SU-DHL-6 (cell line): Measurements from ENCODE around the gene AMOTL1.

Experiments
- CTCF ChIP-seq: fragments of 200-600 bp; sonication (generic); IDR thresholded peaks from one replicate; pipeline ENCODE4 v1.5.1; 2017; ENCODE audit warnings: antibody characterized with exemption, mild to moderate bottlenecking, low read length, moderate library complexity; ENCODE audit not compliant: insufficient read depth, poor library complexity, severe bottlenecking
- EZH2phosphoT487 ChIP-seq: fragments of 200-600 bp; sonication (generic), shearing (Covaris generic); conservative IDR thresholded peaks from 2 replicates; pipeline ENCODE4 v1.6.1; 2018; ENCODE audit warnings: mild to moderate bottlenecking, antibody characterized with exemption, low read length, moderate library complexity, mixed read lengths

- TF ChIP-seq CTCF: no peak
- no peak for TF ChIP-seq EZH2phosphoT487
Observed at GRCh38 chr11:94793822-94794221, 25.7 kb downstream of the AMOTL1 start.
